Measurements from ENCODE around the gene OTOP2.
"Not testable (repeated sequence)": the region's sequence is repeated elsewhere in the genome, so short reads cannot be mapped to it uniquely, and the experiment has no call there.

The OTOP2 gene

GRCh38 chr17:74903671-74904070, 20.4 kb upstream of the OTOP2 start:
- no peak for DNase-seq
- in situ Hi-C loops (cut with HindIII; ENCODE audit: low pct_ligation_motif_present, low sequenced_read_pairs) = no loop called here
- H3K4me3 ChIP-seq (ENCODE audit: low read depth, low read length) = no peak overlapping the region
- H3K27me3 ChIP-seq (replicated peaks) = no peaks in the 10 kb centered on the region
- no peaks in the 10 kb centered on the region for H3K36me3 ChIP-seq (replicated peaks)
- TF ChIP-seq CTCF (IDR thresholded peaks at IDR 0.05; ENCODE audit: low read depth, low read length, missing control alignments) = no peak
- H3K27ac ChIP-seq = no peak overlapping the region

GRCh38 chr17:74904687-74905409, 19.2 kb upstream of the OTOP2 start:
- H3K36me3 ChIP-seq (replicated peaks) = no peaks in the 10 kb centered on the region
- no peaks in the 10 kb centered on the region for H3K27me3 ChIP-seq (replicated peaks)
- no peak for TF ChIP-seq CTCF (IDR thresholded peaks at IDR 0.05; ENCODE audit: low read depth, low read length, missing control alignments)
- no peak overlapping the region for H3K27ac ChIP-seq
- DNase-seq = no peak
- in situ Hi-C loops (cut with HindIII; ENCODE audit: low pct_ligation_motif_present, low sequenced_read_pairs) = no loop called here
- no peak overlapping the region for H3K4me3 ChIP-seq (ENCODE audit: low read depth, low read length)

- DNase-seq; H3K27ac ChIP-seq; in situ Hi-C loops (cut with HindIII; ENCODE audit: low pct_ligation_motif_present, low sequenced_read_pairs); H3K36me3 ChIP-seq (replicated peaks); H3K4me3 ChIP-seq (ENCODE audit: low read depth, low read length); H3K27me3 ChIP-seq (replicated peaks): not testable (repeated sequence)
Measured at GRCh38 chr17:74906214-74906793, 17.8 kb upstream of the OTOP2 start.

GRCh38 chr17:74907012-74907411, 17.1 kb upstream of the OTOP2 start:
- no peak for DNase-seq
- Histone ChIP-seq H3K27me3 (replicated peaks) (no peaks in the 10 kb centered on the region), H3K4me3 (ENCODE audit: low read depth, low read length) (no peak overlapping the region), H3K27ac (no peak overlapping the region), H3K36me3 (replicated peaks) (no peaks in the 10 kb centered on the region)
- in situ Hi-C loops (cut with HindIII; ENCODE audit: low pct_ligation_motif_present, low sequenced_read_pairs) = no loop called here
- no peak for TF ChIP-seq CTCF (IDR thresholded peaks at IDR 0.05; ENCODE audit: low read depth, low read length, missing control alignments)

GRCh38 chr17:74909097-74909496, 15.0 kb upstream of the OTOP2 start:
- H3K27me3 ChIP-seq (replicated peaks); H3K36me3 ChIP-seq (replicated peaks); H3K27ac ChIP-seq; H3K4me3 ChIP-seq (ENCODE audit: low read depth, low read length); DNase-seq; in situ Hi-C loops (cut with HindIII; ENCODE audit: low pct_ligation_motif_present, low sequenced_read_pairs): not testable (repeated sequence)

- in situ Hi-C loops (cut with HindIII; ENCODE audit: low pct_ligation_motif_present, low sequenced_read_pairs); DNase-seq; H3K4me3 ChIP-seq (ENCODE audit: low read depth, low read length); H3K27me3 ChIP-seq (replicated peaks); H3K36me3 ChIP-seq (replicated peaks); H3K27ac ChIP-seq: not testable (repeated sequence)
Measured at GRCh38 chr17:74911423-74911822, 12.7 kb upstream of the OTOP2 start.

- no peaks in the 10 kb centered on the region for H3K36me3 ChIP-seq (replicated peaks)
- no peak for TF ChIP-seq CTCF (IDR thresholded peaks at IDR 0.05; ENCODE audit: low read depth, low read length, missing control alignments)
- H3K27me3 ChIP-seq (replicated peaks) = peaks cover 20% of the 10 kb centered on the region
- DNase-seq = no peak
- in situ Hi-C loops (cut with HindIII; ENCODE audit: low pct_ligation_motif_present, low sequenced_read_pairs) = no loop called here
- no peak overlapping the region for H3K27ac ChIP-seq
- H3K4me3 ChIP-seq (ENCODE audit: low read depth, low read length) = no peak overlapping the region
Measured at GRCh38 chr17:74916136-74916850, 7.8 kb upstream of the OTOP2 start.
